H1 (cell line): Measurements from ENCODE around the gene BPI. TPM values are rescaled to one million over a fixed set of nuclear protein-coding genes. Genes with fewer than 3 reads are reported as not detected.

Experiments
- CTCF ChIA-PET: fragments of 300-600 bp; sonication (Branson Sonifier 250); formaldehyde crosslinking; loops from one replicate; lab custom pipeline; 2021; ENCODE audit not compliant: partially characterized antibody; lab: Charles Lee
- POLR2A ChIA-PET: fragments of 300-600 bp; sonication (Branson Sonifier 250); formaldehyde crosslinking; loops from one replicate; lab custom pipeline; 2021; ENCODE audit warnings: inconsistent platforms; ENCODE audit not compliant: partially characterized antibody; lab: Charles Lee
- DNase-seq, 2 experiments: peaks; one replicate each; pipeline versions ENCODE4 v3.0.0 to v3.0.0-alpha.2; 2010 to 2022; ENCODE audit warnings: low spot score in 2 of 2, low read depth in 1 of 2, mixed read lengths in 1 of 2
- FAIRE-seq: peaks from 2 replicates; lab custom pipeline; 2011; peaks lifted over from hg19 to GRCh38; lab: Jason Lieb, UNC
- H2AFZ ChIP-seq: 2 replicates; pipeline ENCODE4 v1.8.1; 2012; ENCODE audit warnings: low read length, inconsistent platforms
- H2AK5ac ChIP-seq: 2 replicates; pipeline ENCODE4 v1.6.1; 2013; ENCODE audit warnings: low read depth, low read length
- H2BK120ac ChIP-seq: replicated peaks from 2 replicates; pipeline ENCODE3; 2013; ENCODE audit warnings: low read depth, low read length, inconsistent platforms
- H2BK12ac ChIP-seq: 2 replicates; pipeline ENCODE4 v1.6.1; 2013; ENCODE audit warnings: low read depth, low read length
- H2BK15ac ChIP-seq: 2 replicates; pipeline ENCODE4 v1.6.1; 2013; ENCODE audit warnings: low read length
- H2BK20ac ChIP-seq: 2 replicates; pipeline ENCODE4 v1.6.1; 2013; ENCODE audit warnings: low read length
- H2BK5ac ChIP-seq: 2 replicates; pipeline ENCODE4 v1.6.1; 2013; ENCODE audit warnings: low read depth, low read length
- H3K14ac ChIP-seq: 2 replicates; pipeline ENCODE4 v1.6.1; 2013; ENCODE audit warnings: inconsistent platforms; ENCODE audit not compliant: insufficient read length
- H3K18ac ChIP-seq: 2 replicates; pipeline ENCODE4 v1.6.1; 2013; ENCODE audit warnings: low read length; ENCODE audit errors: extremely low read depth
- H3K23ac ChIP-seq: 2 replicates; pipeline ENCODE4 v1.6.1; 2013; ENCODE audit warnings: inconsistent platforms; ENCODE audit not compliant: insufficient read length
- H3K23me2 ChIP-seq: 2 replicates; pipeline ENCODE4 v1.6.1; 2013; ENCODE audit warnings: low read depth, low read length
- H3K27ac ChIP-seq: 2 replicates; pipeline ENCODE4 v1.6.1; 2011; ENCODE audit warnings: low read depth, low read length, inconsistent platforms
- H3K27me3 ChIP-seq, 4 experiments: replicated peaks in 1 of 4; 1 replicate in 1 of 4; 2 replicates in 3 of 4; pipeline versions ENCODE4 v1.6.1 to v1.8.1; 2011 to 2013; ENCODE audit warnings: low read length in 3 of 4, mild to moderate bottlenecking in 3 of 4, inconsistent platforms in 2 of 4, mixed read lengths in 2 of 4, moderate library complexity in 1 of 4; ENCODE audit not compliant: control insufficient read depth in 3 of 4, insufficient read depth in 3 of 4; ENCODE audit errors: extremely low read depth in 1 of 4
- H3K36me3 ChIP-seq, 4 experiments: 2 replicates each; pipeline versions ENCODE4 v1.6.1 to v1.8.1; 2011 to 2013; ENCODE audit warnings: mild to moderate bottlenecking in 4 of 4, low read length in 3 of 4, moderate library complexity in 2 of 4, control low read depth in 1 of 4, inconsistent platforms in 1 of 4; ENCODE audit not compliant: insufficient read depth in 4 of 4, control insufficient read depth in 2 of 4
- H3K4ac ChIP-seq: replicated peaks from 2 replicates; pipeline ENCODE3; 2013; ENCODE audit warnings: low read length, low read depth, mixed read lengths, inconsistent platforms; ENCODE audit not compliant: insufficient read length
- H3K4me1 ChIP-seq, 4 experiments: replicated peaks in 1 of 4; 1 replicate in 1 of 4; 2 replicates in 3 of 4; pipeline versions ENCODE4 v1.6.1 to v1.8.1; 2011 to 2013; ENCODE audit warnings: low read length in 3 of 4, inconsistent platforms in 2 of 4, mixed read lengths in 1 of 4; ENCODE audit not compliant: insufficient read depth in 4 of 4, control insufficient read depth in 3 of 4
- H3K4me2 ChIP-seq, 2 experiments: 2 replicates each; pipeline versions ENCODE4 v1.6.1 to v1.8.1; 2011 to 2013; ENCODE audit warnings: low read depth in 2 of 2, low read length in 2 of 2, control low read depth in 1 of 2, inconsistent platforms in 1 of 2, mild to moderate bottlenecking in 1 of 2; ENCODE audit not compliant: insufficient read depth in 1 of 2
- H3K4me3 ChIP-seq, 4 experiments: fragments of 200-600, 300-600 bp in 1 of 4; sonication (generic), shearing (Covaris generic), sonication (Bioruptor Twin) in 1 of 4; 2 replicates each; pipeline versions ENCODE4 v1.5.1 to v1.8.1; 2011 to 2016; ENCODE audit warnings: low read length in 4 of 4, low read depth in 3 of 4, control low read depth in 2 of 4, inconsistent platforms in 2 of 4, mild to moderate bottlenecking in 2 of 4, mixed read lengths in 1 of 4, moderate library complexity in 1 of 4; ENCODE audit not compliant: insufficient read depth in 2 of 4; ENCODE audit errors: extremely low read depth in 1 of 4
- H3K56ac ChIP-seq: replicated peaks from 2 replicates; pipeline ENCODE3; 2013; ENCODE audit warnings: low read depth, mild to moderate bottlenecking, mixed read lengths, low read length, inconsistent platforms; ENCODE audit not compliant: insufficient read length
- H3K79me1 ChIP-seq: 2 replicates; pipeline ENCODE4 v1.6.1; 2013; ENCODE audit warnings: low read depth, low read length, control low read depth
- H3K79me2 ChIP-seq, 2 experiments: 2 replicates each; pipeline versions ENCODE4 v1.6.1 to v1.8.1; 2012 to 2013; ENCODE audit warnings: low read length in 2 of 2, mild to moderate bottlenecking in 2 of 2, inconsistent platforms in 1 of 2; ENCODE audit not compliant: insufficient read depth in 2 of 2, control insufficient read depth in 1 of 2
- H3K9ac ChIP-seq, 4 experiments: replicated peaks in 1 of 4; 1 replicate in 1 of 4; 2 replicates in 3 of 4; pipeline versions ENCODE4 v1.6.1 to v1.8.1; 2011 to 2013; ENCODE audit warnings: low read depth in 3 of 4, low read length in 3 of 4, control low read depth in 2 of 4, mild to moderate bottlenecking in 2 of 4, moderate library complexity in 2 of 4, inconsistent platforms in 1 of 4; ENCODE audit errors: extremely low read depth in 1 of 4
- H3K9me3 ChIP-seq, 2 experiments: 2 replicates each; pipeline versions ENCODE4 v1.6.1 to v1.8.1; 2012 to 2013; ENCODE audit warnings: mild to moderate bottlenecking in 2 of 2, moderate library complexity in 2 of 2, control low read depth in 1 of 2, inconsistent platforms in 1 of 2, low read depth in 1 of 2, low read length in 1 of 2, mixed read lengths in 1 of 2; ENCODE audit not compliant: insufficient read depth in 2 of 2
- H4K20me1 ChIP-seq, 2 experiments: replicated peaks in 1 of 2; 2 replicates each; pipeline versions ENCODE3 to v1.8.1; 2011 to 2013; ENCODE audit warnings: inconsistent platforms in 2 of 2, low read length in 2 of 2, mild to moderate bottlenecking in 1 of 2; ENCODE audit not compliant: insufficient read depth in 2 of 2, control insufficient read depth in 1 of 2
- H4K5ac ChIP-seq: 2 replicates; pipeline ENCODE4 v1.6.1; 2013; ENCODE audit warnings: low read length, low read depth, mixed read lengths, inconsistent platforms; ENCODE audit not compliant: insufficient read length
- H4K8ac ChIP-seq: 2 replicates; pipeline ENCODE4 v1.8.0; 2013; ENCODE audit warnings: mild to moderate bottlenecking, moderate library complexity, low read length, inconsistent platforms; ENCODE audit not compliant: insufficient read depth; ENCODE audit errors: extremely low read depth
- H4K91ac ChIP-seq: replicated peaks from 2 replicates; pipeline ENCODE3; 2013; ENCODE audit warnings: low read length, mixed read lengths, inconsistent platforms; ENCODE audit not compliant: insufficient read length
- BCL11A ChIP-seq, 2 experiments: IDR thresholded peaks; one replicate each; pipeline ENCODE4 v1.6.1; 2011; ENCODE audit warnings: low read depth in 2 of 2, low read length in 2 of 2, mild to moderate bottlenecking in 2 of 2
- CTBP2 ChIP-seq: IDR thresholded peaks from 2 replicates; pipeline ENCODE4 v1.7.0; 2011; ENCODE audit warnings: borderline replicate concordance, mild to moderate bottlenecking, moderate library complexity, mixed read lengths, low read length; ENCODE audit not compliant: insufficient read depth, insufficient read length
- JUND ChIP-seq: IDR thresholded peaks from 2 replicates; pipeline ENCODE4 v1.6.1; 2011; ENCODE audit warnings: mild to moderate bottlenecking, improper control_type of control experiment, low read length
- KDM5A ChIP-seq: fragments of 200-600 bp; IDR thresholded peaks from 2 replicates; pipeline ENCODE4 v1.7.1; 2012; ENCODE audit warnings: mild to moderate bottlenecking, low read length, inconsistent platforms, mixed read lengths
- RAD21 ChIP-seq, 2 experiments: IDR thresholded peaks in 1 of 2; conservative IDR thresholded peaks in 1 of 2; 2 replicates each; pipeline ENCODE4 v1.6.1; 2011; ENCODE audit warnings: low read depth in 2 of 2, low read length in 2 of 2, improper control_type of control experiment in 1 of 2, inconsistent platforms in 1 of 2, mild to moderate bottlenecking in 1 of 2, moderate library complexity in 1 of 2
- SIN3A ChIP-seq, 2 experiments: IDR thresholded peaks in 1 of 2; conservative IDR thresholded peaks in 1 of 2; 2 replicates each; pipeline ENCODE4 v1.6.1; 2011 to 2012; ENCODE audit warnings: low read length in 2 of 2, improper control_type of control experiment in 1 of 2, low read depth in 1 of 2, mild to moderate bottlenecking in 1 of 2
- TBP ChIP-seq: IDR thresholded peaks from 2 replicates; pipeline ENCODE4 v1.6.1; 2011; ENCODE audit warnings: low read depth, low read length, improper control_type of control experiment
- WGBS, 2 experiments: shearing (Covaris generic) in 1 of 2; methylation state at CpG; one replicate each; pipeline versions ENCODE4 v1.1.6 to v1.1.7; 2013 to 2015; ENCODE audit warnings: low lambda C conversion rate in 2 of 2, mixed read lengths in 2 of 2, inconsistent platforms in 1 of 2, low coverage in 1 of 2, missing lambda C conversion rate in 1 of 2; ENCODE audit not compliant: insufficient replicate concordance in 2 of 2, insufficient coverage in 1 of 2, insufficient read length in 1 of 2; ENCODE audit errors: extremely low coverage in 1 of 2, missing lambda C conversion rate in 1 of 2; 5-methylcytosine and 5-hydroxymethylcytosine counted together
- polyA plus RNA-seq, 7 experiments: library from polyadenylated mRNA; depleted of rRNA in 3 of 7; stranded (reverse) in 5 of 7; unstranded in 2 of 7; fragments of >200 nt in 5 of 7; fragments of 200-250 nt in 2 of 7; gene quantifications; 1 replicate in 5 of 7; 2 replicates in 1 of 7; 4 replicates in 1 of 7; pipeline versions ENCODE4 v1.2.1 to v1.2.3, GENCODE V29; 2011 to 2013; ENCODE audit warnings: missing spikeins in 2 of 7, mixed read lengths in 2 of 7
- total RNA-seq: library from RNA; stranded (reverse); fragmentation: NEBNext Ultra II Directional; extraction: Animal tissue kit (Norgen Biotek cat#: 25700); gene quantifications from 2 replicates; pipeline ENCODE4 v1.2.1, GENCODE V29; 2021
- TF ChIP-seq, protein P1 (sequence below): IDR thresholded peaks from 2 replicates; pipeline ENCODE4 v1.6.1; 2011; ENCODE audit warnings: low read depth, mild to moderate bottlenecking, low read length; ENCODE audit not compliant: insufficient read depth

Gene BPI
- total and polyA plus RNA-seq, 2 of the 8 experiments (the other 6 are each of a cell fraction or from before 2014, with no cell fraction given): not detected

DNA sequence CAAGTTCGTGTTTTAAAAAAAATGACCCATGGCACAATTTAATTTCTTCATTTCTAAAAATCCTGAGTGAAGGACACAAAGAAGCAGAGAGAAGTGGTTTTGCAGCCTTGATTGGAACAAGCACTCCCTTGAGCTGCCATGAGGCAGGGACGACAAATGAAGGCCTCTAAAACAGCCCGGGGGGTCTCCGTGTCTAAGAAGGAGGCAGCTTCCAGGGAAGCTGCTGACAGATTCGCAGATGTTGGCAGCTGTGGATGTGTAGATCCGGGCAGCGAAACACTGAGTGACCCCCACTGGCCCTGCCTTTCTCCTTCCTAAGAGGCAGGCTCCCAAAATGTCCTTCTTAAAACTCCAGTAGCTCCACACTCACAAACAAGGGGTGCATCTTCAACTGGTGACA lies 32.8 kb downstream of the BPI start:
- H3K9ac ChIP-seq: no peak overlapping the region
- H2AFZ ChIP-seq: no peak overlapping the region
- no peak overlapping the region for H4K8ac ChIP-seq
- peaks cover 3 to 7% (median 5%) of the 10 kb centered on the region in 4 experiments for H3K4me1 ChIP-seq
- H3K23ac ChIP-seq: no peak overlapping the region
- H3K14ac ChIP-seq: no peak overlapping the region
- no peak overlapping the region for H2BK20ac ChIP-seq
- 93% methylated on average over 7 of the region's 7 CpGs; no CpG with 5 or more reads in 1 of the 2 experiments for WGBS, 2 experiments
- H3K79me2 ChIP-seq: no peaks in the 10 kb centered on the region
- no peak overlapping the region for H3K4ac ChIP-seq
- POLR2A ChIA-PET: interaction anchor here (0.9 to 4.2 kb wide), 5 partner anchors 20 to 99 kb away, joined by 4 to 26 read pairs (median 4); partner anchors contain the start of gene SNHG17
- H2BK120ac ChIP-seq: no peak overlapping the region
- H3K27ac ChIP-seq: no peak overlapping the region
- H3K27me3 ChIP-seq: no peaks in the 10 kb centered on the region
- TF ChIP-seq TBP: no peak
- no peak for TF ChIP-seq SIN3A (conservative IDR thresholded peaks at IDR 0.05 in 1 of 2, IDR thresholded peaks at IDR 0.05 in 1 of 2; ENCODE audit: low read depth in 1 of 2, low read length in 2 of 2)
- no peak for TF ChIP-seq JUND
- TF ChIP-seq CTBP2: no peak
- no peak for TF ChIP-seq BCL11A (IDR thresholded peaks at IDR 0.05; ENCODE audit: low read depth in 2 of 2, low read length in 2 of 2)
- TF ChIP-seq KDM5A: no peak
- TF ChIP-seq, protein P1, sequence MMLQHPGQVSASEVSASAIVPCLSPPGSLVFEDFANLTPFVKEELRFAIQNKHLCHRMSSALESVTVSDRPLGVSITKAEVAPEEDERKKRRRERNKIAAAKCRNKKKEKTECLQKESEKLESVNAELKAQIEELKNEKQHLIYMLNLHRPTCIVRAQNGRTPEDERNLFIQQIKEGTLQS: no peak
- no peak for TF ChIP-seq RAD21 (IDR thresholded peaks at IDR 0.05 in 1 of 2, conservative IDR thresholded peaks at IDR 0.05 in 1 of 2; ENCODE audit: low read depth in 2 of 2, low read length in 2 of 2)
- TF ChIP-seq, all 59 proteins: peak for 0
- H4K5ac ChIP-seq: no peak overlapping the region
- H3K36me3 ChIP-seq: no peaks in the 10 kb centered on the region
- H3K18ac ChIP-seq: no peak overlapping the region
- no peaks in the 10 kb centered on the region for H3K23me2 ChIP-seq
- H4K91ac ChIP-seq: no peak overlapping the region
- H3K56ac ChIP-seq: no peak overlapping the region
- H3K4me3 ChIP-seq: no peak overlapping the region
- no peak for FAIRE-seq
- H3K4me2 ChIP-seq: no peak overlapping the region
- H4K20me1 ChIP-seq: no peaks in the 10 kb centered on the region
- H2BK12ac ChIP-seq: no peak overlapping the region
- no peak for DNase-seq
- no peak overlapping the region for H2AK5ac ChIP-seq
- H3K9me3 ChIP-seq: peaks cover 0 to 5% of the 10 kb centered on the region in 2 experiments; a peak in 2 of 4 replicates
- H3K79me1 ChIP-seq: no peaks in the 10 kb centered on the region
- no peak overlapping the region for H2BK15ac ChIP-seq
- CTCF ChIA-PET: interaction anchor here (1.1 to 9.6 kb wide), 23 partner anchors 12 to 155 kb away, joined by 3 to 390 read pairs (median 7); partner anchors contain the start of gene LBP
- no peak overlapping the region for H2BK5ac ChIP-seq
